Esophagus muscularis mucosa (tissue), 4 donors: ENCODE results near the gene IL36B. TPM values are rescaled to one million over a fixed set of nuclear protein-coding genes. Genes with fewer than 3 reads are reported as not detected.

Source experiments
- small RNA-seq, 3 donors: library from RNA; depleted of rRNA; stranded (forward); fragments of <200 nt; gene quantifications; one replicate each; pipeline ENCODE3, GENCODE V24; 2016
- total RNA-seq, 4 donors: library from RNA; depleted of rRNA; stranded (reverse); fragments of >200 nt; gene quantifications; one replicate each; pipeline versions ENCODE4 v1.1.0 to v1.2.1, GENCODE V29; 2016

Gene IL36B
- total RNA-seq, 4 donors from 2014 or later = not detected

Small RNA genes lying within 50 kb of the gene (small RNA-seq; reads per million reads assigned to genes)
- gene HMGN2P23 = 0 reads per million in 3 donors
- 0 reads per million in 3 donors for gene RNU6-1180P

Other genes with a start within 250 kb of the IL36B start
- 1 to 10 TPM in 1 of 4 donors, not detected in 3; 2.7 TPM for gene IL1B, start 216.1 kb downstream of the IL36B start, total RNA-seq
- not detected for gene IL37, start 141.7 kb downstream of the IL36B start, total RNA-seq
- gene IL36G, start 74.9 kb downstream of the IL36B start, total RNA-seq = not detected
- not detected for gene IL36A, start 47.4 kb downstream of the IL36B start, total RNA-seq
- not detected for gene IL36RN, start 6.3 kb upstream of the IL36B start, total RNA-seq
- gene IL1F10, start 15.1 kb upstream of the IL36B start, total RNA-seq = not detected
- gene IL1RN, start 74.7 kb upstream of the IL36B start, total RNA-seq = 1 to 10 TPM in 1 of 4 donors, under 1 TPM in 2, not detected in 1; 0.40 to 4.1 (median 0.83) TPM
- 1 to 10 TPM; 3.1 to 4.6 (median 3.6) TPM for gene PSD4, start 121.1 kb upstream of the IL36B start, total RNA-seq
- 1 to 10 TPM in 2 of 4 donors, under 1 TPM in 2; 0.58 to 2.1 (median 1.1) TPM for gene PAX8, start 226.1 kb upstream of the IL36B start, total RNA-seq